GM21717 (cell line): ENCODE measurements around the gene ETNK2.

ENCODE experiments used
- ATAC-seq: cut with Tn5 transposase; IDR thresholded peaks from one replicate; pipeline ENCODE4 v1.9.1; 2021; ENCODE audit warnings: mild to moderate bottlenecking, moderate library complexity; ENCODE audit not compliant: unreplicated experiment

ETNK2 gene

DNA sequence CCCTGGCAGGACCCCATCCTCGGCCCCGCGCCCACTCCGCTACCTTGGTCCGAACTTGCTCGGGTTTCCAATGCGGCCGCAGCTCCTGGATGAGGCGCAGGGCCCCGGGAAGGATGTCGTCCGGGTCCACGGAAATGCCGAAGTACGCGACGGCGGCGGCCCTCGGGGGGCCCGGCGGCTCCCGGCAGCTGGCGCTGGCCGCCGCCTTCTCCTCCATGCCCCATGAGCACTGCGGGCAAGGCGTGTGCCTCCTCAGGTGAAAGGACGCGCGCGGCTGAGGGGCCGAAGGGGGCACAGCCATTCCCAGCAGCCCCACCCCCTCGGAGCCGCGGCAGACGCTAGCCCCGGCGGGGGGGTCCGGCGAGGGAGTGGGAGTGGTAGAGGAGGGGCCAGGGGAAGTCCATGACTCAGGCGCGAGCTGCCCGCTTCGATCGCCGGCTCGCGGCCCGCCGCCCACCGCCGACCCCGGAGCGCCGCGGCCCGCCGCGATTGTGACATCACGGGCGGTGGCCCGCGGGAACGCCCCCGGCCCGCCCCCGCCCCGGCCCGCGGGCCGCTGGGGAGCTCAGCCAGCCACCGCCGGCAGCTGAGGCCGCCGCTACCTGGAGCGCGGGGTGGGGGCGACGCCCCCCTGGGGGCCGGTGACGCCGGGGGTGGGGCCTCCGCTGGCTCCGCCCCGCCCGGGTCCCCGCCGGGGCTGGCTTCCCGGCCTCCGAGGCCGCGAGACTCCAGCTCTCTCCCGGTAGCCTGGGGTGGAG, at the start of gene ETNK2:
TSS of gene ETNK2 (minus strand) at position 493 of the 758 bp plus-strand sequence. CDS start at position 301, 192 bp downstream.
- no peak for ATAC-seq

- ATAC-seq, result no peak
Measured at GRCh38 chr1:204201348-204202040, 49.6 kb upstream of the ETNK2 start.

GRCh38 chr1:204199579-204199978, 47.7 kb upstream of the ETNK2 start:
- no peak for ATAC-seq

DNA sequence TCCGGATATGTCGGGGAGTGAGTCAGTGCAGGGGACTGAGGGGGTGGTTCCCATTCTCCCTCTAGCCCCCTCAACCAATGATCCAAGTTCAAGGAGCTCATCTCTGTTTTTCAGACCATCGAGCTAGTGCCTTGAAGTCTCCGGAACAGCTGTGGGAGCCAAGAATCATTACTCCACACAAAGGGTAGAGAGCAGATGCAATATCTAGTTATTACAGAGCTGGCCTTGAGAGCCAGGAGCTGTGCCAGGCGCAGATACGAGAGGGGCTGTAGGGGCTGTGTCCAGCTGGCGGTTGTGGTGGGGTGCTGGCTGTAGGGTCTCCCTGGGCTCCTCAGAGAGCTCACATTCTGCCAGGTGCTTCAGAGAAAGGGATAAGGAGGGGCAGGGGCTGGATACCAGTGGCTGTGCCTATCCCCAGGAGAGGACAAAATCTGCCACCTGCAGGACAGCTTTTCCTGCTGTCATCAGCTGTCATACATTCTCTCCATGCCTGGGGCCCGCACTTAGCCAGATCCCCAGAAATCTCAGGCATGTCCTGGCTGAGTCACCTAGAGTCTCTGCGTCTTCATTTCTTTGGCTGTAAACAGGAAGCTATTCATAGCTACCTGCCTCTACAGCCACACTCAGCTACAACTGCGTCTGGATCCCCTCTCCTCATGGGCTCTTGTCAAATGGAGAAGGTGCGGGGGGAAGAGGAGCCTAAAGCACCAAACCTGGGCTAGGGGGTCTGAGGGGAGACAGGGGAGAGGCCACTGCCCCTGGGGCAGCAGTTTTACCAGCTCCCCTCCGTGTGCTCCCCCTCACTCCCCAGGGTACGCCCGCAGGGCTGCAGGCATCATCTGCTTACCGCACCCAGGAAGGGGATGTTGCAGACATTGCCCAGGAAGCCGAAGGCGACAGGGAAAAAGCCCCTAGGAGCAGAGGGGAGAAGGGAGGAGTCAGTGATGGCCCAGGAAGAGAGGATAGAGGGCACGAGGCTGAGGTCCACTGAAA, 46.8 kb upstream of the ETNK2 start:
- ATAC-seq, result no peak

- ATAC-seq, result no peak
Measured at GRCh38 chr1:204197068-204197467, 45.2 kb upstream of the ETNK2 start.

DNA sequence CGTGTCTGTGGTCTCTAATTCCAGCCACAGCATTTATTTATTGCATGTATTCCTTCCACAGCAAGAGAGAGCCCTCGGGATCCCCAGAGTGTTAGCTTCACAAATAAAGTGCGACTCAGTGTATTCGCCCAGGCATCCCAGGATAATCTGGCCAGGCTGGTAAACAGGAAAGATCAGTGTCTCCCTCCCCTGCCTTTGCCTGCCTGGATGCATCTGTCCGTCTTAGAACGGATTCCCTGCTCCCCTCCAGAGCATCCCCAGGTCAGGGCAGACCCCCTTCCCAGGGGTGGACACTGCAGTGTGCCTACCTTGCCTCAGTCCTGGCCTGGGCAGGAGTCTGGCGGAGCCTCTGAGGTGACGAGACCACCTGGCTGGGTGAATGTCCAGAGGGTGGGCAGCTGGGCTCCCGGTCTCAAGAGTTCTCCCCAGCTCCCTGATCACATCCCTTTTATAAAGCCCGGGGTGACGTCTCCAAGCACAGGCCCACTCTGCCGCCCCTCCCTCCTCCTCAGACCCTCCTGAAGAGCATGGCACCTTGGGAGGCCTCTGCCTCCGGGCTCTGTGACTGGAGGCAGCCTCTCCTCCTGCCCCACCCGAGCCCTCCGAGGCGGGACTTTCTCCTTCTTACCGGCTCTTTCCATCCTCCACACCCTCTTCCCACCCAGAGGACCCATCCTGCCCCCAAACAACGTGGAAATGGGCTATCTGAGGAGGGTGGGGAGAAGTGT, 44.4 kb upstream of the ETNK2 start, which contains the start of gene KISS1:
TSS of gene KISS1 (minus strand) at position 424 of the 728 bp plus-strand sequence. CDS start 3,615 bp downstream, outside the sequence.
- no peak for ATAC-seq

DNA sequence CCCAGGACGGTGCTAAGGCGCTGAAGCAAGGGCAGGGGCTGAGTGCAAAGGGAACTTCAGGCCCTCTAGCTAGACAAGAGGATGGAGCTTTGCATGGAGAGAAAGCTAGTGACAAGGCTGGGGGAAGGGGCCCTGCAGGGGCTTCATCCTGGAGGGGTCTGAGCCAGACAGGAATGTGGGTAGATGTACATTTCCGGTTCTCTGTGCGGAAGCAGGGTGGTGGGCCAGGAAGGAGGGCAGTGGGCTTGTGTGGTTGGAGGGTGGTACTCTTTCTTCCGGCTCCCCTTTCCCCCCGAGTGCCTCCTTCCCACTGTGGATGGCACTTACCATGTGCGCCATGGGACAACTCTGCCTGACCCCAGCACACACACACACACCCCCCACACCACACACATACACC, 42.9 kb upstream of the ETNK2 start:
- no peak for ATAC-seq

GRCh38 chr1:204194080-204194479, 42.2 kb upstream of the ETNK2 start:
- no peak for ATAC-seq

- ATAC-seq, result no peak
Measured at GRCh38 chr1:204192589-204193352, 40.9 kb upstream of the ETNK2 start.

DNA sequence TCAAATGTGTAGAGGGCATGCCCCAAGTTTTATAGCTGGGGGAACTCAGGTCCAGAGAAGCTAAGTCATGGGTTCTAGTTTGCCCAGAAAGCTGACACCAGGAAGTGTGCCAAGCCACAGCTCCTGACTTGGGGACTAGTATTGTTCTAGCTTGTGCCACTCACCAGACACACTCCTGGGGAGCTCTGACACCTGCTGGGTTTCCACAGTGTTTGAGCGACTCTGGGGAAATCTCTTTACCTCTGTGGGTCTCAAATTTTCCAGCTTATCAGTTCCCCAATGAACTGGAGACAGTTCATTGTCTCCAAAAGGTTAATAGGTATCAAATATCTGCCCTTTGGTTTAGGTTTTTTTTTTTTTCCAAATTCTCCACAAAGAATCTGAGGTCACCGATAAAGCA, 40.2 kb upstream of the ETNK2 start:
- ATAC-seq, result no peak

GRCh38 chr1:204191456-204191855, 39.6 kb upstream of the ETNK2 start:
- ATAC-seq, result no peak

DNA sequence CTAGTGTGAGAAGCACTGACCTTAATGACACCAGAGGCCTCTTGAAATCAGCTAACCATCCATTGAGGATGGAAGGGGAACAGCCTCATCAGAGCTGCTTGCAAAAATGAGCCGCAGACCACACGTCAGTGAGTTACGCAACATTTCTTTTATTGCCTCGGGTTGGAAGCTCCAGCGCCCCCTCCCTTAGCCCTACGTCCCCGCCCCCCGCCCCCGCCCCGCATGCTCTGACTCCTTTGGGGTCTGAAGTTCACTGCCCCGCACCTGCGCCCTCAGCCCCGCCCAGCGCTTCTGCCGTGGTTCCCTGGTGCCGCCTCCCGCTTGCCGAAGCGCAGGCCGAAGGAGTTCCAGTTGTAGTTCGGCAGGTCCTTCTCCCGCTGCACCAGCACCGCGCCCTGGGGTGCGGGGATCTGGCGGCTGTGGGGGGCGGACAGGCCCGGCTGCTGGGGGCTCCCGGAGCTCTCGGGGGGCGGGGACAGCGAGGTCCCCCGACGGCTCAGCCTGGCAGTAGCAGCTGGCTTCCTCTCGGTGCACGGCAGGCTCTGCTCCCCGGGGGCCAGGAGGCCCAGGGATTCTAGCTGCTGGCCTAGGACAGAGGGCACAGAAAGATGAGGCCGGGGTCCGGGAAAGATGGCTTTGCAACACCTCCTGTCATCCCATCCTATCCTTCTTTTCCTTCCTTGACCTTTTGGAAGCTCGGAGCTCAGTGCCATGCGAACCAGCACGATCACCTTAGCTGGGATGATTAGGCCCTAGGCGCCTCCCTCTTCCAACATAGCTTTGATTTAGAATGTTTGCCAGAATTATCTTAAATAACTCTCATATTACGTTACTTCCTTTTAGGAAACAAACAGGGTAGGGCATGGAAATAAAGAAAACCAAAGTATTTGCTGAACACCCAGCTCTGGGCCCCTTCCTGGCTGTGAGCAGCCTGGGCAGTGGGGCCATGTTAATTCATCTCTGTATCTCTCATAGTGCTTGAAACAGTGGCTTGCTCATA, 38.7 kb upstream of the ETNK2 start:
- ATAC-seq, result no peak

- ATAC-seq, result no peak
Measured at GRCh38 chr1:204188959-204189639, 37.3 kb upstream of the ETNK2 start.

DNA sequence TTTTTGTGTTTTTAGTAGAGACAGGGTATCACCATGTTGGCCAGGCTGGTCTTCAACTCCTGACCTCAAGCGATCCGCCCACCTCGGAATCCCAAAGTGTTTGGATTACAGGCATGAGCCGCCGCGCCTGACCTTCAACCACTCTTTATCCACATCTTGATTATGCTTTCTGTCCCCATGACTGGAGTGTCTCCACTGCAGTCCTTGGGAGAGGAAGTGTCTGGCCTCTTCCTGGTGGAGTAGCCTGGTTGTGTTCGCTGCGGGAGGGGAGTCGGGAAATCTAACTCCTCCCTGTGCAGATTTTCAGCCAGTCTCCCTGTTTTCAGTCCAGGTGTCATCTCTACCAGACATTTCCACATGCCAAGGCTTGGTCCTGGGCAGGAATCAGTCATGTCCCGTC, 34.8 kb upstream of the ETNK2 start:
- ATAC-seq, result no peak

- no peak for ATAC-seq
Measured at GRCh38 chr1:204181116-204181515, 29.3 kb upstream of the ETNK2 start.

- no peak for ATAC-seq
Measured at GRCh38 chr1:204180133-204180532, 28.3 kb upstream of the ETNK2 start.

GRCh38 chr1:204178487-204179281, 26.8 kb upstream of the ETNK2 start:
- ATAC-seq, result no peak
